Colon (tissue), 2 donors: Measurements from ENCODE around the gene ADGRG4.
A peak's percentile ranks its signal among the peaks of the same experiment; 100 is the strongest.
"Not testable (repeated sequence)": the region's sequence is repeated elsewhere in the genome, so short reads cannot be mapped to it uniquely, and the experiment has no call there.

Source experiments
- FAIRE-seq: peaks from 2 replicates; lab custom pipeline; 2012; peaks lifted over from hg19 to GRCh38; lab: Jason Lieb, UNC
- donor health status: control.
- donor health status: control.

ADGRG4 gene

DNA sequence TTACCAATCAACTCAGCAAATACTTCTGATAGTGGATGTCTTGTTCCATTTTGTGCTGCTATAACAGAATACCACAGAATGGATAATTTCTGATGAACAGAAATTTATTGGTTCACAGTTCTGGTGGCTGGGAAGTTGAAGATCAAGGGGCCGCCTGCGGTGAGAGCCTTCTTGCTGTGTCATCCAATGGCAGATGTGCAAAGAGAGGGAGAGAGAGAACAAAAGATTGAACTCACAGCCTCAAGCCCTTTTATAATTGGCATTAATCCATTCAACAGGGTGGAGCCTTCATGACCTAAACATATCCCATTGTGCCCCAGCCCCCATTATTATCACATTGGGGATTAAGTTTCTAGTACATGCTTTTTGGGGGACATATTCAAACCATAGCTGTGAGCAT is 86.1 kb downstream of the ADGRG4 start:
- FAIRE-seq, result no peak

DNA sequence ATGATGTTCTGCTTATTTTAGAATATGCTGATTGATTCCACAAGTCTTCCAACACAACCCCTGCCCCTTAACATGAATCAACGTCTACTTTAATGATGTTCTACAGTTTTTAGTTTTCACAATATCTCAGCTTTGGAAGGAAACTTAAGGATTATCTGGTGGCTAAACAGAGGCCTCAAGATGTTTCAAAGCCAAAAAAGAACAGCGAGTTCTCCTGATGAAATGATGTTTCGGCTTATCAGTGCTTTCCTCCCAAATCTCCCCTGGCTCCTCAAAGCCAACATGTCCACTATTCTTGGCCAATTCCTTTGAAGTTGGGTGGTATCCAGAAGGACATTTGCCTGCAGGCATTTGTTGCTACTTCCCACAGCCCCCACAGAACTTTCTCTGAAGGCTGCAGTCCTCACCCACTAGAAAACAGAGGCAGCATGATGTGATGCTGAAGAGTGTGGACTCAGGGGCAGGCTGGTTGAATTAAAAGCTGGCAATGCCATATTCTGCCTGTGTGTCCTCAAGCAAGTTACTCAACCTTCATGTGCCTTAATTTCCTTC is 87.3 kb downstream of the ADGRG4 start:
- FAIRE-seq, result no peak

DNA sequence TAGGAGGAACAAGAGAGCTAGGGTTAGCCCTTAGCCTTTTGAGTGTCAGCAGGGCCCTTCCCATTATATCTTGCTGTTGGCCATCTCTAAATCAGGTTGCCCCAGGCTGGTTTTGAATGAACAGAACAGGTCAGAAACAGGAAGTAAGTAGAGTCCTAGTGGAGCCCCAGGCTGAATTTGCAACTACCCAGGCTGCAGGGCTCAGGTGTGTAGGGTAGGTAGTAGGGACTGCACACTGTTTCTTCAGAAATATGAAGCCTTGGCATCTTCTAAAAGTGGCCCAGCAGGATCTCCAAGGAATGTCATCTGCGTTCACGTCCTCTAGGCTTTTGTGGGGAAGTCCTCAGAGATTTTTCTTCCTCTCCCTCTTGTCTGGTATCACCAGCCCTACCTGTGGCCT is 90.2 kb downstream of the ADGRG4 start:
- no peak for FAIRE-seq

GRCh38 chrX:136395271-136395670 is 94.5 kb downstream of the ADGRG4 start:
- peak; percentile 62 for FAIRE-seq

DNA sequence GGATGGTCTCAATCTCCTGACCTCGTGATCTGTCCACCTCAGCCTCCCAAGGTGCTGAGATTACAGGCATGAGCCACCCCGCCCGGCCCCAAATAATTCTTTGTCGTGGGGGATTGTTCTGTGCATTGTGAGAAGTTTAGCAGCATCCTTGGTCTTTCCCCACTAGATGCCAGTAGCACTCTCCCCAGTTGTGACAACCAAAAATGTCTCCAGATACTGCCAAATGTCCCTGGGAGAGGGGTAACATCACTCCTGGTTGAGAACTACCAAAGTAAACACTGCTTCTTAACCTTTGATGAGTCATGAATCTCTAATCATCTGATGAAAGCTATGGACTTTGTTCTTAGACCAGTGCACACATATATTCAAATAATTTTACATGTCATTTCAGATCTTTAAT is 96.2 kb downstream of the ADGRG4 start:
- no peak for FAIRE-seq

DNA sequence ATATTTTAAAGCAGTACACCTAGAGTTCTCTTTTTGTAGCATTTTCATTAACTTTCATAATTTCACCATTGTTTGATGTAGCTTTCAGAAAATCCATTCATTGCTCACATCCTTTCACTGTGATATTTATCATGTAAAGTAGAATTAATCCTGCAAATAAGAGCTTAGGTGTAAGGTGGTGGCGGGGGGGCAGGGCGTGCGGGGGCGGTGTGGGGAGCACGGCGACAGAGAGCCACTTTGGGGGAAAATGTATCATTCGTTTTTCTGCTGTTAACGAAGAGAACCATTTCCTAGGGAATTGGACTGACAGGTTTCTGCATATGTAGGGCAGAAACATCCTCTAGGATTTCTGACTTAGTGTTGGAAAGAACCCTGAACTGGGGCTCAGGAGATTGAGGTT is 104.4 kb downstream of the ADGRG4 start:
- no peak for FAIRE-seq

- FAIRE-seq, result no peak
Measured at GRCh38 chrX:136417806-136418205, 117.0 kb downstream of the ADGRG4 start.

GRCh38 chrX:136421338-136421737 is 120.6 kb downstream of the ADGRG4 start:
- FAIRE-seq, result no peak

GRCh38 chrX:136423724-136424123 is 123.0 kb downstream of the ADGRG4 start:
- FAIRE-seq, result no peak

DNA sequence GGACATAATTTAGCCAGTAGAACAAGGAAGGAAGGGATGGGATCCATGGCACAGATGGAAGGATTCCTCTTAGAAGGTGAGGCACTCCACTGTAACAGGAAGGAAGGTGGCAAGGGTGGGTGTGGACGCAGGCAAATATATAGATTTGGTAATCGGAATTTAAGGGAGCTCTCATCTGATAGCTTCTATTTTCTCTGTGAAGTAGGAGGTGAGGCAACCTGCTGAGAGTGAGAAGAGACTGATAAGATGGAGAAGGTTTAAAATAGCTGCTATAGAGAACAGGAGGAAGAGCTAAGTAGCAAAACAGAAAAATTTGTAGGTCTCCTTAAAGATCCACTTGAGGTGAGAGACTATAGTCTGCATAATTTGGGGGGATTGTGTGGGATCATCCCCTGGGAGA is 125.2 kb downstream of the ADGRG4 start:
- FAIRE-seq, result no peak

GRCh38 chrX:136431625-136432024 is 130.9 kb downstream of the ADGRG4 start:
- no peak for FAIRE-seq

DNA sequence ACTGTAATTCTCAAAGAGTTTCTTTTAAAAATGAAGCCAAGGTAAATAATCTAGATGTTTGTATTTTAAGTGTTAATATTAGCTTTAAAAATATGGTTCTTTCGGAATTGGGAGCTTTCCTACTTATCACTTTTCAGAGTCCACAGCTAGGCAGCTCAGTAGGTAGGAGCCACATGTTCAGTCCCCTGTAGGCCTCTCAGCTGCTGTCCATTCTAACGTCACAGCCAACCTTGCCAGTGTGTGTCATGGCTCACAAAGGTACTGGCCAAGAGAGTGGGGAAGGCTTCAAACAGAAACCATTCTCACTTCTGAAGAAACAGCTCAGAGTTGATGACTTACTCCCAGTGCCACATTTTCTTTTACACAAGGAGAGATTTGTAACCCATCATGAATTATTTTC is 137.0 kb downstream of the ADGRG4 start:
- no peak for FAIRE-seq

DNA sequence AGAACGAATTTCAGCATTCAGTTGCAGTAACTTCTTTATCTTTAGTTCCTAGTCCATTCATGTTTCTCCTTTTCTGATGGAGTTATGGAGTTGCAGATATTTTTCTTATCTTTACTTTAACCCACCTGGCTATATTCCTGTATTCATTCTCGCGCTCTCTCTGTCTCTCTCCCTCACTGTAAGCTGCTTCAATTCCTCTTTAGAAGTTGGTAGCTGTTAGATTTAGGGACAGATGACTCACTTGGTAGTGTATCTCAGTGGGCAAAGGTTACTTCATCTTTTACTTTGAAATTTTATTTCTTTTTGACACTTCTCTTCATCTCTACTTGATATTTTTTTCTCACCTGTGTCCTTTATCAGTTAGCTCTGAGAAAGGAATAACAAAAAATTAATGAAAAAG is 137.4 kb downstream of the ADGRG4 start:
- FAIRE-seq, result no peak

DNA sequence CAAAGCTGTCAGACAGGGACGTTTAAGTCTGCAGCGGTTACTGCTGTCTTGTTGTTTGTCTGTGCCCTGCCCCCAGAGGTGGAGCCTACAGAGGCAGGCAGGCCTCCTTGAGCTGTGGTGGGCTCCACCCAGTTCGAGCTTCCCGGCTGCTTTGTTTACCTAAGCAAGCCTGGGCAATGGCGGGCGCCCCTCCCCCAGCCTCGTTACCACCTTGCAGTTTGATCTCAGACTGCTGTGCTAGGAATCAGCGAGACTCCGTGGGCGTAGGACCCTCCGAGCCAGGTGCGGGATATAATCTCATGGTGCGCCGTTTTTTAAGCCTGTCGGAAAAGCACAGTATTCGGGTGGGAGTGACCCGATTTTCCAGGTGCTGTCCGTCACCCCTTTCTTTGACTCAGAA is 144.9 kb downstream of the ADGRG4 start:
- not testable (repeated sequence) for FAIRE-seq

- FAIRE-seq, result no peak
Measured at GRCh38 chrX:136446208-136446607, 145.4 kb downstream of the ADGRG4 start.

DNA sequence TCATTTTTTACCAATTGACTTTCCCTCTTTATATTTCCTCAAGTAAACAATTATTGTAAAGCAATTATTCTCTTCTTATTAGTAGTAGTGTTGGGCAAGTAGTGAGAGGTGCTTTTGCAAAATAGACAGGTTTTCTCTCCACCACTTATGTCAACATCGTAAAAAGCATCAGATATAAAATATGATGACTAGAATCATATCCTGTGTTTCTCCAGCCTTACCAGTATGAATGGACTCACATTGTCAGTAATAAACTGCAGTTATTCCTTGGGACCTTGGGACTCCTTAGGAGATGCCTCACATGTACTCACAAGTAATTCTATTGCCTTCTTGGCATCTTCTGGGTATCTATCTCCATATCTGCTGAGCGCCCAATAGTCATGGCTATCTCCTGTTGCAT is 146.5 kb downstream of the ADGRG4 start:
- FAIRE-seq, result no peak

GRCh38 chrX:136447968-136448367 is 147.2 kb downstream of the ADGRG4 start:
- no peak for FAIRE-seq

DNA sequence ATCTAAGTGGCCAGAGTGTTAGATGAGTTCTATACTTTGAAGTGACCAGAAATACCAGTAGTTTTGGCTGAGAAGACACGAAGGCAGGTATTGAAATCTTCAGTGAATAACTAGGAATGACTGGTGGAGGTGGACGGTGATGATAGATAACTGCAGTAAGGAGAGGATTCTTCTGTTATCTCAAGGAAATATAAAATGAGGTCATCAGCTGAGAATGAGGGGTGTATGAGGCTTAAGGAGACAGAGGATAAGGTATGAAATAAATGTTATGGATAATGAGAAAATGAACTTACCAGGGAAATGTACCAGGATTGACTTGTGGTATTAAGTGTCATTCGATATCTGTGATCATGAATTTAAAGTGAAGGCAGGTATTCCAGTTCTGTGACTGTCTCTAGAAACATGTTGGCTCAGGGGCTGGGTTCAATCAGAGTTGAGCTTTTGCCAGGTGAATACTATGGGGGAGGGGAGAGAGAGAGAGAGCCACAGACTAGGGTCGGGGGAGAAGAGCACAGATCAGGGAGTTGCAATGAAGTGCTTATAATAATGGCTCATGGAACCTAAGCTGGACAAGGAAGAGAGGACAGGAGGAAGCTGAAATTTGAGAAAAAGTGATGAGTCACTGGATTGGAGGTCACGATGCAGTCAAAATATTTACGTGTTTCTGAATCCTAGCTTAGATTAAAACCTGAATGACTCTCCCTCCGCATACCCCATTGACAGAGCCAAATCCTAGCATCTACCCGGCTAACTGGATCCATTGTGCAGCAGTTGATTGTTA is 149.5 kb downstream of the ADGRG4 start:
- no peak for FAIRE-seq

DNA sequence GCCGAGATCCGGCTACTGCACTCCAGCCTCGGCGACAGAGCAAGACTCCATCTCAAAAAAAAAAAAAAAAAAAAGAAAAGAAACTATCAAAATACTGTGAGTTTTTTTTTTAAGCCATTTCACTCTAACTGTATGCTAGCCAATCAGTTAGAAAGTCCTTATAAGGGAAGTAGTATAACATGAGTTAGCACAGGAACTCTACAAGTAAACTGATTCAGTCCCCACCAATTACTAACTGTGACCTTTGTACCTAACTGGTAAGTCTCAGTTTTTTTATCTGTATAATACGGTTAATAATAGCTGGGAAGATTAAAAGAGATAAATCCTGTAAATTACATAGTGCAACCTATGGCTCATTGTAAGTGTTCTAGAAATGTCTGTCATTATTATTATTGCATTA is 151.9 kb downstream of the ADGRG4 start:
- FAIRE-seq, result no peak

- FAIRE-seq, result no peak
Measured at GRCh38 chrX:136453114-136453513, 152.4 kb downstream of the ADGRG4 start.

DNA sequence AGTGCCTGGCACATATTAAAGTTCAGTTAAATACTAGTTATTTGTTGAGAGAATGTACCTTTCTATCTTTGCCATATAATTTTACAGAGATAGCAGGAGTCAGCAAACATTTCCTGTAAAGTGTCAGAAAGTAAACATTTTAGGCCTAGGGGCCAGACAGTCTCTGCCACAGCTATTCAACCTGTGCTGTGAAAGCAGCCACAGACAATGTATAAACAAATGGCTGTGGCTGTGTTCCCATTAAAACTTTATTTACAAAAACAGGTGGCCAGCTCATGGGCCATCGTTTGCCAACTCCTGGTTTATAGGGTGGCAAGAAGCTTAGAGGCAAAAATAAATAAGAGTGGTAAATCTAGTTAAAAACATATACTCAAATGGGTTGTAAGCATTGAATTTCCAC is 153.0 kb downstream of the ADGRG4 start:
- no peak for FAIRE-seq

- FAIRE-seq, result no peak
Measured at GRCh38 chrX:136456133-136456532, 155.4 kb downstream of the ADGRG4 start.

GRCh38 chrX:136457303-136457917 is 156.6 kb downstream of the ADGRG4 start:
- FAIRE-seq, result no peak

DNA sequence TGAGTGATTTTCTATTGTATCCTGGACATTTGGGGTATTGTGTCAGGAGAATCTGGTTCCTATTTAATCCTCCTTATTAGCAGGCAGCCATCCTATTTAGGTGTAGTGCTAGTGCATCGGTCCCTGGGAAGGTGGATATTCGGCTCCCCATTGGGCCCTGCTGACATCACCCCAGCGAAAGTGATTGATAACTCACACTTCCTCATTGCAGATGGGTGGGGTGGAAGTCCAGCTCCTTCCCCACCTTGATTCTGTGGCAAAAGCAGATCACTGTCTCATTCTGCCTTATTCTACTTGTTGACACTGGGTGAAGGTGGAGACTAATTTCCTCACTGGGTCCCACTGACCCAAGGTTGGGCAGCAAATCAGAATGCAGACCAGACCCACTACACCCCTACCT is 163.8 kb downstream of the ADGRG4 start:
- no peak for FAIRE-seq
